ENCODE measurements around the gene RPL7L1. TPM values are rescaled to one million over a fixed set of nuclear protein-coding genes. Genes with fewer than 3 reads are reported as not detected.
"Not testable (repeated sequence)": the region's sequence is repeated elsewhere in the genome, so short reads cannot be mapped to it uniquely, and the experiment has no call there.

The RPL7L1 gene
- total RNA-seq, 2 donors from 2014 or later: 46.4 to 67.4 TPM

GRCh38 chr6:42885702-42886101 is 6.3 kb downstream of the RPL7L1 start:
- H3K9me3 ChIP-seq: no peaks in the 10 kb centered on the region
- peaks cover 16% of the 10 kb centered on the region for H3K36me3 ChIP-seq
- peaks cover 4% of the 10 kb centered on the region for H3K4me1 ChIP-seq
- intact Hi-C loops (cut with DNase I): no loop called here
- H3K4me3 ChIP-seq: no peak overlapping the region
- H3K9ac ChIP-seq (ENCODE audit: low read depth in 2 of 2, low read length in 2 of 2): no peak overlapping the region
- H3K27ac ChIP-seq: no peak overlapping the region
- H3K27me3 ChIP-seq: no peaks in the 10 kb centered on the region
- TF ChIP-seq CTCF (IDR thresholded peaks at IDR 0.05): no peak
- DNase-seq: no peak

GRCh38 chr6:42888201-42888600 is 8.8 kb downstream of the RPL7L1 start:
- intact Hi-C loops (cut with DNase I); H3K9me3 ChIP-seq; H3K4me1 ChIP-seq; H3K27me3 ChIP-seq; H3K4me3 ChIP-seq; H3K27ac ChIP-seq; H3K9ac ChIP-seq (ENCODE audit: low read depth in 2 of 2, low read length in 2 of 2); DNase-seq: not testable (repeated sequence)
- H3K36me3 ChIP-seq: peaks cover 16% of the 10 kb centered on the region

GRCh38 chr6:42889815-42890214 is 10.4 kb downstream of the RPL7L1 start:
- Histone ChIP-seq H3K27ac (peak overlapping the region; percentile 92), H3K36me3 (peaks cover 1% of the 10 kb centered on the region), H3K9ac (ENCODE audit: low read depth in 2 of 2, low read length in 2 of 2) (peak overlapping the region; percentile 91 to 97), H3K4me3 (peak overlapping the region; percentile 84), H3K9me3 (no peaks in the 10 kb centered on the region), H3K27me3 (no peaks in the 10 kb centered on the region), H3K4me1 (peaks cover 4% of the 10 kb centered on the region)
- DNase-seq: no peak
- no peak for TF ChIP-seq CTCF (IDR thresholded peaks at IDR 0.05)
- intact Hi-C loops (cut with DNase I): no loop called here

GRCh38 chr6:42890311-42891198 is 11.1 kb downstream of the RPL7L1 start:
- H3K27me3 ChIP-seq: no peaks in the 10 kb centered on the region
- no peaks in the 10 kb centered on the region for H3K9me3 ChIP-seq
- TF ChIP-seq CTCF (IDR thresholded peaks at IDR 0.05): no peak
- H3K4me3 ChIP-seq: peak overlapping the region; percentile 84
- intact Hi-C loops (cut with DNase I): no loop called here
- peaks cover 4% of the 10 kb centered on the region for H3K4me1 ChIP-seq
- peak overlapping the region; percentile 92 for H3K27ac ChIP-seq
- H3K36me3 ChIP-seq: no peaks in the 10 kb centered on the region
- peak overlapping the region; percentile 91 to 97 for H3K9ac ChIP-seq (ENCODE audit: low read depth in 2 of 2, low read length in 2 of 2)
- DNase-seq: peak; percentile 96

GRCh38 chr6:42891199-42891722 is 11.8 kb downstream of the RPL7L1 start:
- H3K27me3 ChIP-seq: no peaks in the 10 kb centered on the region
- peaks cover 4% of the 10 kb centered on the region for H3K4me1 ChIP-seq
- no peaks in the 10 kb centered on the region for H3K9me3 ChIP-seq
- no peak for TF ChIP-seq CTCF (IDR thresholded peaks at IDR 0.05)
- H3K4me3 ChIP-seq: peak overlapping the region; percentile 84
- peak overlapping the region; percentile 91 to 97 for H3K9ac ChIP-seq (ENCODE audit: low read depth in 2 of 2, low read length in 2 of 2)
- no peaks in the 10 kb centered on the region for H3K36me3 ChIP-seq
- no peak for DNase-seq
- intact Hi-C loops (cut with DNase I): no loop called here
- H3K27ac ChIP-seq: peak overlapping the region; percentile 92

GRCh38 chr6:42894041-42894828 is 14.8 kb downstream of the RPL7L1 start:
- H3K9ac ChIP-seq (ENCODE audit: low read depth in 2 of 2, low read length in 2 of 2): not testable (repeated sequence)

More at GRCh38 chr6:42894041-42894828, 14.8 kb downstream of the RPL7L1 start:
- H3K4me1 ChIP-seq; H3K9me3 ChIP-seq; H3K27ac ChIP-seq; intact Hi-C loops (cut with DNase I); H3K27me3 ChIP-seq; H3K36me3 ChIP-seq; H3K4me3 ChIP-seq; DNase-seq: not testable (repeated sequence)

Measured in colonic mucosa (tissue), 4 donors.